Panc1 (cell line): ENCODE data around the gene VIT.
A peak's percentile ranks its signal among the peaks of the same experiment; 100 is the strongest.

Experiments used
- POLR2AphosphoS5 ChIP-seq: IDR thresholded peaks from 2 replicates; pipeline ENCODE4 v1.6.1; 2012; ENCODE audit warnings: mild to moderate bottlenecking, low read depth, low read length, moderate library complexity
- SIN3A ChIP-seq: IDR thresholded peaks from 2 replicates; pipeline ENCODE4 v1.6.1; 2012; ENCODE audit warnings: low read depth, mild to moderate bottlenecking, low read length, moderate library complexity, borderline replicate concordance; ENCODE audit not compliant: insufficient read depth
- TCF7L2 ChIP-seq: IDR thresholded peaks from 2 replicates; pipeline ENCODE4 v1.6.1; 2011; ENCODE audit warnings: mild to moderate bottlenecking, low read depth, low read length, inconsistent platforms
- TF ChIP-seq, protein P1 (sequence below): fragments of 450-650 bp; IDR thresholded peaks from 2 replicates; pipeline ENCODE4 v1.5.1; 2017; ENCODE audit warnings: mild to moderate bottlenecking
- TF ChIP-seq, protein P2 (sequence below), 2 experiments: IDR thresholded peaks; 2 replicates each; pipeline ENCODE4 v1.6.1; 2011 to 2012; ENCODE audit warnings: low read depth in 2 of 2, control low read depth in 1 of 2, low read length in 1 of 2, mild to moderate bottlenecking in 1 of 2, moderate library complexity in 1 of 2; ENCODE audit not compliant: insufficient read depth in 1 of 2

GRCh38 chr2:36676364-36676763 lies 20.1 kb upstream of the VIT start:
- TF ChIP-seq, protein P1, sequence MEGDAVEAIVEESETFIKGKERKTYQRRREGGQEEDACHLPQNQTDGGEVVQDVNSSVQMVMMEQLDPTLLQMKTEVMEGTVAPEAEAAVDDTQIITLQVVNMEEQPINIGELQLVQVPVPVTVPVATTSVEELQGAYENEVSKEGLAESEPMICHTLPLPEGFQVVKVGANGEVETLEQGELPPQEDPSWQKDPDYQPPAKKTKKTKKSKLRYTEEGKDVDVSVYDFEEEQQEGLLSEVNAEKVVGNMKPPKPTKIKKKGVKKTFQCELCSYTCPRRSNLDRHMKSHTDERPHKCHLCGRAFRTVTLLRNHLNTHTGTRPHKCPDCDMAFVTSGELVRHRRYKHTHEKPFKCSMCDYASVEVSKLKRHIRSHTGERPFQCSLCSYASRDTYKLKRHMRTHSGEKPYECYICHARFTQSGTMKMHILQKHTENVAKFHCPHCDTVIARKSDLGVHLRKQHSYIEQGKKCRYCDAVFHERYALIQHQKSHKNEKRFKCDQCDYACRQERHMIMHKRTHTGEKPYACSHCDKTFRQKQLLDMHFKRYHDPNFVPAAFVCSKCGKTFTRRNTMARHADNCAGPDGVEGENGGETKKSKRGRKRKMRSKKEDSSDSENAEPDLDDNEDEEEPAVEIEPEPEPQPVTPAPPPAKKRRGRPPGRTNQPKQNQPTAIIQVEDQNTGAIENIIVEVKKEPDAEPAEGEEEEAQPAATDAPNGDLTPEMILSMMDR: no peak
- TF ChIP-seq POLR2AphosphoS5 (no peak), TCF7L2 (peak; percentile 97), SIN3A (no peak)
- TF ChIP-seq, protein P2, sequence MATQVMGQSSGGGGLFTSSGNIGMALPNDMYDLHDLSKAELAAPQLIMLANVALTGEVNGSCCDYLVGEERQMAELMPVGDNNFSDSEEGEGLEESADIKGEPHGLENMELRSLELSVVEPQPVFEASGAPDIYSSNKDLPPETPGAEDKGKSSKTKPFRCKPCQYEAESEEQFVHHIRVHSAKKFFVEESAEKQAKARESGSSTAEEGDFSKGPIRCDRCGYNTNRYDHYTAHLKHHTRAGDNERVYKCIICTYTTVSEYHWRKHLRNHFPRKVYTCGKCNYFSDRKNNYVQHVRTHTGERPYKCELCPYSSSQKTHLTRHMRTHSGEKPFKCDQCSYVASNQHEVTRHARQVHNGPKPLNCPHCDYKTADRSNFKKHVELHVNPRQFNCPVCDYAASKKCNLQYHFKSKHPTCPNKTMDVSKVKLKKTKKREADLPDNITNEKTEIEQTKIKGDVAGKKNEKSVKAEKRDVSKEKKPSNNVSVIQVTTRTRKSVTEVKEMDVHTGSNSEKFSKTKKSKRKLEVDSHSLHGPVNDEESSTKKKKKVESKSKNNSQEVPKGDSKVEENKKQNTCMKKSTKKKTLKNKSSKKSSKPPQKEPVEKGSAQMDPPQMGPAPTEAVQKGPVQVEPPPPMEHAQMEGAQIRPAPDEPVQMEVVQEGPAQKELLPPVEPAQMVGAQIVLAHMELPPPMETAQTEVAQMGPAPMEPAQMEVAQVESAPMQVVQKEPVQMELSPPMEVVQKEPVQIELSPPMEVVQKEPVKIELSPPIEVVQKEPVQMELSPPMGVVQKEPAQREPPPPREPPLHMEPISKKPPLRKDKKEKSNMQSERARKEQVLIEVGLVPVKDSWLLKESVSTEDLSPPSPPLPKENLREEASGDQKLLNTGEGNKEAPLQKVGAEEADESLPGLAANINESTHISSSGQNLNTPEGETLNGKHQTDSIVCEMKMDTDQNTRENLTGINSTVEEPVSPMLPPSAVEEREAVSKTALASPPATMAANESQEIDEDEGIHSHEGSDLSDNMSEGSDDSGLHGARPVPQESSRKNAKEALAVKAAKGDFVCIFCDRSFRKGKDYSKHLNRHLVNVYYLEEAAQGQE (IDR thresholded peaks at IDR 0.05; ENCODE audit: insufficient read depth in 1 of 2, low read depth in 2 of 2, low read length in 1 of 2): no peak
